Smooth muscle cell (in vitro differentiated cells): ENCODE data around the gene ZFAND3. TPM values are rescaled to one million over a fixed set of nuclear protein-coding genes. Genes with fewer than 3 reads are reported as not detected.

Source experiments
- DNase-seq: peaks from one replicate; lab custom pipeline; 2025; ENCODE audit not compliant: unreplicated experiment; lab: John Stamatoyannopoulos, UW
- H2AFZ ChIP-seq: fragments of 200-600 bp; sonication (generic); 2 replicates; pipeline ENCODE4 v1.6.0; 2016; ENCODE audit warnings: antibody characterized with exemption, low read depth, mild to moderate bottlenecking
- H3F3A ChIP-seq: fragments of 200-600 bp; sonication (generic); 2 replicates; pipeline ENCODE4 v1.6.0; 2017; ENCODE audit warnings: antibody characterized with exemption, low read depth
- H3K27ac ChIP-seq: fragments of 200-600 bp; sonication (generic); 2 replicates; pipeline ENCODE4 v1.5.1; 2016; ENCODE audit warnings: low read depth, mild to moderate bottlenecking
- H3K27me3 ChIP-seq: fragments of 200-600 bp; sonication (generic); 2 replicates; pipeline ENCODE4 v1.6.1; 2016; ENCODE audit warnings: low read depth, mild to moderate bottlenecking
- H3K36me3 ChIP-seq: fragments of 200-600 bp; sonication (generic); 2 replicates; pipeline ENCODE4 v1.5.1; 2016; ENCODE audit warnings: low read depth
- H3K4me1 ChIP-seq: fragments of 200-600 bp; sonication (generic); 2 replicates; pipeline ENCODE4 v1.5.1; 2016; ENCODE audit warnings: low read depth
- H3K4me2 ChIP-seq: fragments of 200-600 bp; sonication (generic); 2 replicates; pipeline ENCODE4 v1.6.0; 2016; ENCODE audit warnings: mild to moderate bottlenecking
- H3K4me3 ChIP-seq: fragments of 200-600 bp; sonication (generic); 2 replicates; pipeline ENCODE4 v1.5.1; 2016; ENCODE audit warnings: mild to moderate bottlenecking
- H3K79me2 ChIP-seq: fragments of 200-600 bp; sonication (generic); 2 replicates; pipeline ENCODE4 v1.6.0; 2016; ENCODE audit warnings: low read depth, mild to moderate bottlenecking
- H3K9ac ChIP-seq: fragments of 200-600 bp; sonication (generic); 2 replicates; pipeline ENCODE4 v1.6.0; 2016; ENCODE audit warnings: low read depth
- H3K9me3 ChIP-seq: fragments of 200-600 bp; sonication (generic); replicated peaks from 2 replicates; pipeline ENCODE4 v1.5.1; 2016; ENCODE audit warnings: low read depth
- H4K20me1 ChIP-seq: fragments of 200-600 bp; sonication (generic); 2 replicates; pipeline ENCODE4 v1.6.0; 2016; ENCODE audit warnings: low read depth
- CTCF ChIP-seq: fragments of 200-600 bp; sonication (generic); IDR thresholded peaks from 2 replicates; pipeline ENCODE4 v1.5.1; 2017; ENCODE audit warnings: borderline replicate concordance, mild to moderate bottlenecking, antibody characterized with exemption; ENCODE audit not compliant: insufficient read depth, poor library complexity, severe bottlenecking
- WGBS: methylation state at CpG from one replicate; pipeline ENCODE4 v1.1.7; 2016; ENCODE audit warnings: low lambda C conversion rate; 5-methylcytosine and 5-hydroxymethylcytosine counted together
- polyA plus RNA-seq: library from polyadenylated mRNA; unstranded; fragments of >200 nt; fragmentation: Nextera tagmentation; extraction: Ambion mirVana; gene quantifications from 2 replicates; pipeline ENCODE4 v1.2.1, GENCODE V29; 2016
- total RNA-seq: library from RNA; depleted of rRNA; stranded (reverse); fragments of >200 nt; gene quantifications from 2 replicates; pipeline ENCODE4 v1.2.3, GENCODE V29; 2014

Gene ZFAND3
- total and polyA plus RNA-seq, 2 experiments from 2014 or later = 27.6 to 40.5 TPM

GRCh38 chr6:37867756-37868446 is 48.4 kb downstream of the ZFAND3 start:
- Histone ChIP-seq H3K79me2 (peaks cover 100% of the 10 kb centered on the region), H3K9ac (peak overlapping the region; percentile 18), H3F3A (peaks cover 11% of the 10 kb centered on the region), H3K4me3 (no peak overlapping the region), H2AFZ (no peak overlapping the region), H4K20me1 (peaks cover 100% of the 10 kb centered on the region), H3K9me3 (no peaks in the 10 kb centered on the region), H3K4me2 (peak overlapping the region; percentile 34), H3K27me3 (no peaks in the 10 kb centered on the region), H3K4me1 (peaks cover 24% of the 10 kb centered on the region), H3K36me3 (no peaks in the 10 kb centered on the region), H3K27ac (peak overlapping the region; percentile 77)
- WGBS = 96% methylated on average over 1 of the region's 1 CpG
- no peak for TF ChIP-seq CTCF
- no peak for DNase-seq

DNA sequence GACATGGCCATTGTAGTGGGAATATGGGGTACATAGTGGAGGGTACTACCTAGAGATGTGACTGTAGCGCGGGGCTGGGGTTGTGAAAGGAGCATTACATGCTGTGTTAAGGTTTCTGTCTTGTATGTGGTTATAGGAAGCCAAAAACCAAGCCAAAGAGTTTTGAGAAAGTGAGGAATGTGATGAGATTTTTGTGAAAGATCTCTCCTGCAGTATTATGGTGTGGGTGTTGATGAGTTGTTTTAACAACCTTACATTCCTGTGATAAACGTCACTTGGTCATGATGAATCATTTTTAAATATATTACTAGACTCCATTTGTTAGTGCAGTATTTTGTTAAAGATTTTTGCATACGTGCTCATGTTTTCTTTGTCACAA is 48.9 kb downstream of the ZFAND3 start:
- peak overlapping the region; percentile 34 for H3K4me2 ChIP-seq
- H2AFZ ChIP-seq = no peak overlapping the region
- H3K9ac ChIP-seq = peak overlapping the region; percentile 18
- peaks cover 24% of the 10 kb centered on the region for H3K4me1 ChIP-seq
- WGBS = 48% methylated on average over 4 of the region's 4 CpGs
- H3K27ac ChIP-seq = peak overlapping the region; percentile 77
- H3K27me3 ChIP-seq = no peaks in the 10 kb centered on the region
- H3K79me2 ChIP-seq = peaks cover 100% of the 10 kb centered on the region
- H3K9me3 ChIP-seq = no peaks in the 10 kb centered on the region
- H4K20me1 ChIP-seq = peaks cover 100% of the 10 kb centered on the region
- no peaks in the 10 kb centered on the region for H3K36me3 ChIP-seq
- no peak overlapping the region for H3K4me3 ChIP-seq
- TF ChIP-seq CTCF = no peak
- H3F3A ChIP-seq = peaks cover 11% of the 10 kb centered on the region
- DNase-seq = no peak

DNA sequence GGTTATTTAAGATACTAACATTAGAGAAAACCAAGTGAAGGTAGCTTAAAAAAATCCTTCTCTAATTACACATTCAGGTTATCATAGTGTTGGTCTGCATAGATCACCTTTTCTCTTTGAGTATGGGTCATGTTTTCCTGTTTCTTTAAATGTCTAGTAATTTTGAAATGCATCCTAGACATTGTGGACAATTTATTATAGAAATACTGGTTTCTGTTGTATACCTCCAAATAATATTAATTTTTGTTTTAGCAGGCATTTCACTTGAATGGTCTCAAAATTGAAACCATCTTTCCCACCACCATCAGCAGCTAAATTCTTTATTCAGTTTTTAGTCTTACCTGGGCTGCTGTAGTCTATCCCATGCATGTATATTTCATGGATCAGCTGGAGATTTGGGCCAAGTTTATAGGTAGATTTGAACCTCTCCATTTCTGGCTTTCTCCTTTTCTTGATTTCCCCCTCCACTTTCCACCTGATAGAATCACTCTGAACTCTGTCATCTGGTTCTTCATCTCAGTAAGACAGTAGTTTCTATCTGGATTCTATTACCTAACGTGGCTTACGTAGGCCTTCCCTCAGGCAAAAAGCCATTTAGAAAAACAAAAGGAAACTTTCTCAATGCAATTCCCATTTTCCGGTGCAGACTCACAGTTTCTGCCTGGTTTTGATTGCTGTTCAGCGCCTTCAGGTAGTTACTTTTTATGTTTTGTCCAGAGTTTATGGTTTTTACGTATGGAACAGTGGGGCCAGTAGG is 52.3 kb downstream of the ZFAND3 start:
- DNase-seq = no peak
- Histone ChIP-seq H4K20me1 (peaks cover 99% of the 10 kb centered on the region), H3K9me3 (no peaks in the 10 kb centered on the region), H3K27ac (peak overlapping the region; percentile 21), H3K4me1 (peaks cover 19% of the 10 kb centered on the region), H3K36me3 (no peaks in the 10 kb centered on the region), H3K4me2 (no peak overlapping the region), H3F3A (peaks cover 7% of the 10 kb centered on the region), H3K79me2 (peaks cover 99% of the 10 kb centered on the region), H3K27me3 (no peaks in the 10 kb centered on the region), H2AFZ (no peak overlapping the region), H3K9ac (no peak overlapping the region), H3K4me3 (no peak overlapping the region)
- no peak for TF ChIP-seq CTCF
- 67% methylated on average over 5 of the region's 5 CpGs for WGBS
